HCT116 (cell line): ENCODE measurements around the gene FNDC3B. TPM values are rescaled to one million over a fixed set of nuclear protein-coding genes. Genes with fewer than 3 reads are reported as not detected.

Experiments used
- ATAC-seq: fragments of 200-7000 bp; cut with Tn5 transposase; 2 replicates; pipeline ENCODE4 v1.9.1; 2020; ENCODE audit warnings: mild to moderate bottlenecking, moderate library complexity
- BruUV-seq: library from RNA; stranded (reverse); fragments of 400-500 nt; replicated peaks from 2 replicates; lab custom pipeline; 2021; lab: Mats Ljungman, UMichigan
- CTCF ChIA-PET: fragments of 300-600 bp; sonication (Branson Sonifier 250); formaldehyde crosslinking; loops from one replicate; lab custom pipeline; 2021; ENCODE audit warnings: antibody characterized with exemption; lab: Charles Lee
- POLR2A ChIA-PET: fragments of 300-600, 350-600 bp; sonication (Branson Sonifier 250); formaldehyde crosslinking; loops from one replicate; lab custom pipeline; 2021; ENCODE audit warnings: antibody characterized with exemption; lab: Charles Lee
- RAD21 ChIA-PET, 2 experiments: fragments of 300-600 bp; sonication (Branson Sonifier 250); formaldehyde crosslinking; loops; one replicate each; lab custom pipeline; 2023; ENCODE audit warnings: low total read pairs in 2 of 2; ENCODE audit not compliant: uncharacterized antibody in 2 of 2, unreplicated experiment in 2 of 2, low non-redundant PET in 1 of 2; lab: Charles Lee
- DNase-seq: peaks from one replicate; pipeline ENCODE4 v3.0.0-alpha.2; 2010; ENCODE audit warnings: low read depth, low spot score
- H2AFZ ChIP-seq: fragments of 200-600 bp; shearing (Covaris generic), sonication (generic); 2 replicates; pipeline ENCODE4 v1.6.1; 2017; ENCODE audit warnings: low read depth, mixed run types, mixed read lengths, antibody characterized with exemption, low read length; ENCODE audit not compliant: poor library complexity, severe bottlenecking
- H3K27ac ChIP-seq: 2 replicates; pipeline ENCODE4 v1.5.1; 2012; ENCODE audit warnings: low read depth, low read length
- H3K27me3 ChIP-seq: fragments of 200-600 bp; sonication (generic); 2 replicates; pipeline ENCODE4 v1.6.1; 2016; ENCODE audit warnings: mixed run types, low read length, mixed read lengths; ENCODE audit not compliant: insufficient read depth
- H3K36me3 ChIP-seq, 2 experiments: fragments of 200-500 bp in 1 of 2; fragments of 200-600 bp in 1 of 2; sonication (Bioruptor generic) in 1 of 2; sonication (generic) in 1 of 2; 2 replicates each; pipeline versions ENCODE4 v1.5.1 to v1.6.1; 2014 to 2016; ENCODE audit warnings: low read length in 2 of 2, inconsistent platforms in 1 of 2, mixed read lengths in 1 of 2, mixed run types in 1 of 2; ENCODE audit not compliant: insufficient read depth in 2 of 2, control insufficient read depth in 1 of 2
- H3K4me1 ChIP-seq, 2 experiments: fragments of 200-600 bp in 1 of 2; sonication (generic) in 1 of 2; 2 replicates each; pipeline versions ENCODE4 v1.5.1 to v1.6.1; 2012 to 2017; ENCODE audit warnings: low read length in 2 of 2, inconsistent platforms in 1 of 2, mild to moderate bottlenecking in 1 of 2, mixed read lengths in 1 of 2, mixed run types in 1 of 2, moderate library complexity in 1 of 2; ENCODE audit not compliant: insufficient read depth in 2 of 2, control insufficient read depth in 1 of 2
- H3K4me2 ChIP-seq: fragments of 200-600 bp; sonication (generic); 2 replicates; pipeline ENCODE4 v1.6.1; 2017; ENCODE audit warnings: mixed run types, low read length, mixed read lengths
- H3K4me3 ChIP-seq, 2 experiments: fragments of 200-600 bp in 1 of 2; sonication (generic) in 1 of 2; replicated peaks in 1 of 2; 2 replicates each; pipeline ENCODE4 v1.5.1; 2011 to 2016; ENCODE audit warnings: low read length in 2 of 2, control low read depth in 1 of 2, low read depth in 1 of 2, mild to moderate bottlenecking in 1 of 2, mixed read lengths in 1 of 2, mixed run types in 1 of 2
- H3K79me2 ChIP-seq: fragments of 200-600 bp; sonication (generic); 2 replicates; pipeline ENCODE4 v1.6.1; 2017; ENCODE audit warnings: mild to moderate bottlenecking, mixed run types, low read length, moderate library complexity, mixed read lengths; ENCODE audit not compliant: insufficient read depth
- H3K9ac ChIP-seq: fragments of 200-600 bp; sonication (generic); 2 replicates; pipeline ENCODE4 v1.6.1; 2016; ENCODE audit warnings: low read length, mixed read lengths
- H3K9me2 ChIP-seq: fragments of 200-600 bp; sonication (generic), shearing (Covaris generic); 2 replicates; pipeline ENCODE4 v1.6.1; 2017; ENCODE audit warnings: mixed run types, mild to moderate bottlenecking, moderate library complexity; ENCODE audit not compliant: insufficient read depth
- H3K9me3 ChIP-seq, 2 experiments: fragments of 200-500 bp in 1 of 2; fragments of 200-600 bp in 1 of 2; sonication (Bioruptor generic) in 1 of 2; sonication (generic) in 1 of 2; 2 replicates each; pipeline ENCODE4 v1.6.1; 2014 to 2017; ENCODE audit warnings: low read length in 2 of 2, mixed read lengths in 2 of 2, inconsistent platforms in 1 of 2, low read depth in 1 of 2, mild to moderate bottlenecking in 1 of 2, mixed run types in 1 of 2, moderate library complexity in 1 of 2; ENCODE audit not compliant: control insufficient read depth in 1 of 2, insufficient read depth in 1 of 2
- H4K20me1 ChIP-seq: fragments of 200-600 bp; sonication (generic), shearing (Covaris generic); 2 replicates; pipeline ENCODE4 v1.6.1; 2017; ENCODE audit warnings: mixed run types, mild to moderate bottlenecking, moderate library complexity; ENCODE audit not compliant: insufficient read depth
- CBX3 ChIP-seq: IDR thresholded peaks from 2 replicates; pipeline ENCODE4 v1.6.1; 2012; ENCODE audit warnings: low read depth
- CTCF ChIP-seq, 3 experiments: fragments of 200-600 bp in 1 of 3; sonication (generic) in 1 of 3; IDR thresholded peaks in 2 of 3; conservative IDR thresholded peaks in 1 of 3; 2 replicates each; pipeline ENCODE4 v1.5.1; 2012 to 2017; ENCODE audit warnings: low read depth in 2 of 3, low read length in 2 of 3, antibody characterized with exemption in 1 of 3, borderline replicate concordance in 1 of 3, control low read depth in 1 of 3, mild to moderate bottlenecking in 1 of 3, mixed read lengths in 1 of 3, mixed run types in 1 of 3, moderate library complexity in 1 of 3; ENCODE audit not compliant: insufficient read depth in 1 of 3
- EGR1 ChIP-seq: IDR thresholded peaks from 2 replicates; pipeline ENCODE4 v1.6.1; 2012; ENCODE audit warnings: low read depth
- EZH2 ChIP-seq: fragments of 200-600 bp; sonication (generic); IDR thresholded peaks from 2 replicates; pipeline ENCODE4 v1.6.1; 2017; ENCODE audit warnings: antibody characterized with exemption, mixed run types
- EZH2phosphoT487 ChIP-seq: fragments of 200-600 bp; IDR thresholded peaks from 2 replicates; pipeline ENCODE4 v1.6.1; 2018; ENCODE audit warnings: antibody characterized with exemption, borderline replicate concordance
- POLR2A ChIP-seq: IDR thresholded peaks from 2 replicates; pipeline ENCODE4 v1.7.0; 2011; ENCODE audit warnings: borderline replicate concordance; ENCODE audit not compliant: insufficient read depth, insufficient read length; ENCODE audit errors: extremely low read depth
- RAD21 ChIP-seq: IDR thresholded peaks from 2 replicates; pipeline ENCODE4 v1.6.1; 2012; ENCODE audit warnings: low read depth, mild to moderate bottlenecking
- REST ChIP-seq: IDR thresholded peaks from 2 replicates; pipeline ENCODE4 v1.6.1; 2012; ENCODE audit warnings: low read depth
- SP1 ChIP-seq: IDR thresholded peaks from 2 replicates; pipeline ENCODE4 v1.6.1; 2012; ENCODE audit warnings: low read depth
- SRF ChIP-seq: IDR thresholded peaks from 2 replicates; pipeline ENCODE4 v1.6.1; 2012; ENCODE audit warnings: low read depth
- TCF7L2 ChIP-seq: IDR thresholded peaks from 2 replicates; pipeline ENCODE4 v1.7.0; 2011; ENCODE audit warnings: borderline replicate concordance, inconsistent platforms; ENCODE audit not compliant: insufficient read depth, insufficient read length; ENCODE audit errors: extremely low read depth
- ZFX ChIP-seq: fragments of 450-650 bp; IDR thresholded peaks from 2 replicates; pipeline ENCODE4 v1.6.1; 2017
- intact Hi-C: fragments of 100-400 bp; cut with micrococcal nuclease; formaldehyde crosslinking; loops from 2 replicates; pipeline ENCODE4 v1.10.0; 2022
- total RNA-seq: library from RNA; stranded (reverse); gene quantifications from one replicate; pipeline ENCODE4 v1.2.1, GENCODE V29; 2021; ENCODE audit not compliant: unreplicated experiment

The FNDC3B gene
- total RNA-seq, 1 experiment from 2014 or later: 45.7 TPM

- no peaks in the 10 kb centered on the region for H3K36me3 ChIP-seq
- no peak overlapping the region for H2AFZ ChIP-seq
- H3K9me3 ChIP-seq: no peaks in the 10 kb centered on the region
- H3K4me2 ChIP-seq: no peak overlapping the region
- no peaks in the 10 kb centered on the region for H3K4me1 ChIP-seq
- no peak overlapping the region for H3K4me3 ChIP-seq
- no peak overlapping the region for H3K27ac ChIP-seq
- no peaks in the 10 kb centered on the region for H4K20me1 ChIP-seq
- POLR2A ChIA-PET: no interaction called here
- CTCF ChIA-PET: no interaction called here
- ATAC-seq: no peak
- RAD21 ChIA-PET: no interaction called here
- no peak for DNase-seq
- TF ChIP-seq SP1 (no peak), ZFX (no peak), EGR1 (no peak), EZH2phosphoT487 (no peak)
- no peaks in the 10 kb centered on the region for H3K27me3 ChIP-seq
- intact Hi-C loops: no loop called here
- no peaks in the 10 kb centered on the region for H3K9me2 ChIP-seq
- no peak overlapping the region for H3K9ac ChIP-seq
- H3K79me2 ChIP-seq: no peaks in the 10 kb centered on the region
- no TSS peak for BruUV-seq
Measured at GRCh38 chr3:172231318-172231901, 192.0 kb downstream of the FNDC3B start.

GRCh38 chr3:172232579-172233212 is 193.3 kb downstream of the FNDC3B start:
- Histone ChIP-seq H3K79me2 (no peaks in the 10 kb centered on the region), H3K9ac (no peak overlapping the region), H4K20me1 (no peaks in the 10 kb centered on the region), H3K27ac (no peak overlapping the region), H3K9me3 (no peaks in the 10 kb centered on the region), H2AFZ (no peak overlapping the region), H3K4me2 (no peak overlapping the region), H3K27me3 (no peaks in the 10 kb centered on the region), H3K9me2 (no peaks in the 10 kb centered on the region), H3K36me3 (no peaks in the 10 kb centered on the region), H3K4me3 (no peak overlapping the region), H3K4me1 (no peaks in the 10 kb centered on the region)
- intact Hi-C loops: no loop called here
- ATAC-seq: no peak
- RAD21 ChIA-PET: no interaction called here
- CTCF ChIA-PET: no interaction called here
- POLR2A ChIA-PET: no interaction called here
- no TSS peak for BruUV-seq
- no peak for DNase-seq
- TF ChIP-seq RAD21: no peak
- TF ChIP-seq SRF: no peak
- no peak for TF ChIP-seq TCF7L2
- no peak for TF ChIP-seq REST
- no peak for TF ChIP-seq POLR2A
- TF ChIP-seq CTCF (IDR thresholded peaks at IDR 0.05 in 2 of 3, conservative IDR thresholded peaks at IDR 0.05 in 1 of 3; ENCODE audit: borderline replicate concordance in 1 of 3, insufficient read depth in 1 of 3, low read depth in 2 of 3, low read length in 2 of 3): no peak
- TF ChIP-seq CBX3: no peak
- no peak for TF ChIP-seq EZH2
- no peak for TF ChIP-seq EZH2phosphoT487
- TF ChIP-seq ZFX: no peak
